Measurements from ENCODE around the gene CHI3L2. TPM values are rescaled to one million over a fixed set of nuclear protein-coding genes. Genes with fewer than 3 reads are reported as not detected.

CHI3L2 gene
- total RNA-seq, 1 experiment from 2014 or later: 0.61 TPM

- TF ChIP-seq, protein P1, sequence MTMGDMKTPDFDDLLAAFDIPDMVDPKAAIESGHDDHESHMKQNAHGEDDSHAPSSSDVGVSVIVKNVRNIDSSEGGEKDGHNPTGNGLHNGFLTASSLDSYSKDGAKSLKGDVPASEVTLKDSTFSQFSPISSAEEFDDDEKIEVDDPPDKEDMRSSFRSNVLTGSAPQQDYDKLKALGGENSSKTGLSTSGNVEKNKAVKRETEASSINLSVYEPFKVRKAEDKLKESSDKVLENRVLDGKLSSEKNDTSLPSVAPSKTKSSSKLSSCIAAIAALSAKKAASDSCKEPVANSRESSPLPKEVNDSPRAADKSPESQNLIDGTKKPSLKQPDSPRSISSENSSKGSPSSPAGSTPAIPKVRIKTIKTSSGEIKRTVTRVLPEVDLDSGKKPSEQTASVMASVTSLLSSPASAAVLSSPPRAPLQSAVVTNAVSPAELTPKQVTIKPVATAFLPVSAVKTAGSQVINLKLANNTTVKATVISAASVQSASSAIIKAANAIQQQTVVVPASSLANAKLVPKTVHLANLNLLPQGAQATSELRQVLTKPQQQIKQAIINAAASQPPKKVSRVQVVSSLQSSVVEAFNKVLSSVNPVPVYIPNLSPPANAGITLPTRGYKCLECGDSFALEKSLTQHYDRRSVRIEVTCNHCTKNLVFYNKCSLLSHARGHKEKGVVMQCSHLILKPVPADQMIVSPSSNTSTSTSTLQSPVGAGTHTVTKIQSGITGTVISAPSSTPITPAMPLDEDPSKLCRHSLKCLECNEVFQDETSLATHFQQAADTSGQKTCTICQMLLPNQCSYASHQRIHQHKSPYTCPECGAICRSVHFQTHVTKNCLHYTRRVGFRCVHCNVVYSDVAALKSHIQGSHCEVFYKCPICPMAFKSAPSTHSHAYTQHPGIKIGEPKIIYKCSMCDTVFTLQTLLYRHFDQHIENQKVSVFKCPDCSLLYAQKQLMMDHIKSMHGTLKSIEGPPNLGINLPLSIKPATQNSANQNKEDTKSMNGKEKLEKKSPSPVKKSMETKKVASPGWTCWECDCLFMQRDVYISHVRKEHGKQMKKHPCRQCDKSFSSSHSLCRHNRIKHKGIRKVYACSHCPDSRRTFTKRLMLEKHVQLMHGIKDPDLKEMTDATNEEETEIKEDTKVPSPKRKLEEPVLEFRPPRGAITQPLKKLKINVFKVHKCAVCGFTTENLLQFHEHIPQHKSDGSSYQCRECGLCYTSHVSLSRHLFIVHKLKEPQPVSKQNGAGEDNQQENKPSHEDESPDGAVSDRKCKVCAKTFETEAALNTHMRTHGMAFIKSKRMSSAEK (CRISPR knock-in tag; IDR thresholded peaks at IDR 0.05; ENCODE audit: borderline replicate concordance): no peak
- TF ChIP-seq HMGA2 (CRISPR knock-in tag; IDR thresholded peaks at IDR 0.05) (no peak), ELF4 (CRISPR knock-in tag; IDR thresholded peaks at IDR 0.05; ENCODE audit: low read depth) (no peak), MYBL2 (CRISPR knock-in tag; IDR thresholded peaks at IDR 0.05) (no peak), NR1H2 (CRISPR knock-in tag; IDR thresholded peaks at IDR 0.05) (no peak), HMGXB4 (CRISPR knock-in tag; IDR thresholded peaks at IDR 0.05) (no peak), NFATC4 (CRISPR knock-in tag; IDR thresholded peaks at IDR 0.05) (no peak), ETV6 (CRISPR knock-in tag; IDR thresholded peaks at IDR 0.05) (no peak), PRRX2 (CRISPR knock-in tag; IDR thresholded peaks at IDR 0.05) (no peak), ZBTB43 (CRISPR knock-in tag; IDR thresholded peaks at IDR 0.05) (no peak), ZBTB21 (CRISPR knock-in tag; IDR thresholded peaks at IDR 0.05; ENCODE audit: borderline replicate concordance) (no peak)
- TF ChIP-seq, protein P2, sequence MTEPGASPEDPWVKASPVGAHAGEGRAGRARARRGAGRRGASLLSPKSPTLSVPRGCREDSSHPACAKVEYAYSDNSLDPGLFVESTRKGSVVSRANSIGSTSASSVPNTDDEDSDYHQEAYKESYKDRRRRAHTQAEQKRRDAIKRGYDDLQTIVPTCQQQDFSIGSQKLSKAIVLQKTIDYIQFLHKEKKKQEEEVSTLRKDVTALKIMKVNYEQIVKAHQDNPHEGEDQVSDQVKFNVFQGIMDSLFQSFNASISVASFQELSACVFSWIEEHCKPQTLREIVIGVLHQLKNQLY (CRISPR knock-in tag; IDR thresholded peaks at IDR 0.05): no peak
- TF ChIP-seq, protein P3, sequence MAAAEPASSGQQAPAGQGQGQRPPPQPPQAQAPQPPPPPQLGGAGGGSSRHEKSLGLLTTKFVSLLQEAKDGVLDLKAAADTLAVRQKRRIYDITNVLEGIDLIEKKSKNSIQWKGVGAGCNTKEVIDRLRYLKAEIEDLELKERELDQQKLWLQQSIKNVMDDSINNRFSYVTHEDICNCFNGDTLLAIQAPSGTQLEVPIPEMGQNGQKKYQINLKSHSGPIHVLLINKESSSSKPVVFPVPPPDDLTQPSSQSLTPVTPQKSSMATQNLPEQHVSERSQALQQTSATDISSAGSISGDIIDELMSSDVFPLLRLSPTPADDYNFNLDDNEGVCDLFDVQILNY (CRISPR knock-in tag; IDR thresholded peaks at IDR 0.05): no peak
Observed at GRCh38 chr1:111184663-111185062, 42.9 kb upstream of the CHI3L2 start (continued).

GRCh38 chr1:111190931-111191451 lies 36.5 kb upstream of the CHI3L2 start:
- Mint-ChIP-seq H3K27me3 (ENCODE audit: low read depth) (no peaks in the 10 kb centered on the region; the same call in 1 of the 2 replicates), H3K36me3 (peaks cover 13% of the 10 kb centered on the region), H3K4me3 (no peak overlapping the region), H3K4me1 (peaks cover 12% of the 10 kb centered on the region), H3K9me3 (no peaks in the 10 kb centered on the region), H3K27ac (no peak overlapping the region)
- DNase-seq (ENCODE audit: low spot score) (no peak), ATAC-seq (no peak)
- ChIA-PET CTCF (no interaction called here), POLR2A (no interaction called here)
- TF ChIP-seq FOXP4 (CRISPR knock-in tag; IDR thresholded peaks at IDR 0.05) (no peak), ZNF423 (CRISPR knock-in tag; IDR thresholded peaks at IDR 0.05) (no peak), IRF1 (CRISPR knock-in tag; IDR thresholded peaks at IDR 0.05) (no peak), ZNF416 (CRISPR knock-in tag; IDR thresholded peaks at IDR 0.05) (no peak), ESRRA (CRISPR knock-in tag; IDR thresholded peaks at IDR 0.05; ENCODE audit: borderline replicate concordance) (no peak), JUN (CRISPR knock-in tag; IDR thresholded peaks at IDR 0.05) (no peak)
- TF ChIP-seq, protein P3 (CRISPR knock-in tag; IDR thresholded peaks at IDR 0.05): no peak
- TF ChIP-seq, protein P4, sequence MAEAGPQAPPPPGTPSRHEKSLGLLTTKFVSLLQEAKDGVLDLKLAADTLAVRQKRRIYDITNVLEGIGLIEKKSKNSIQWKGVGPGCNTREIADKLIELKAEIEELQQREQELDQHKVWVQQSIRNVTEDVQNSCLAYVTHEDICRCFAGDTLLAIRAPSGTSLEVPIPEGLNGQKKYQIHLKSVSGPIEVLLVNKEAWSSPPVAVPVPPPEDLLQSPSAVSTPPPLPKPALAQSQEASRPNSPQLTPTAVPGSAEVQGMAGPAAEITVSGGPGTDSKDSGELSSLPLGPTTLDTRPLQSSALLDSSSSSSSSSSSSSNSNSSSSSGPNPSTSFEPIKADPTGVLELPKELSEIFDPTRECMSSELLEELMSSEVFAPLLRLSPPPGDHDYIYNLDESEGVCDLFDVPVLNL (CRISPR knock-in tag; IDR thresholded peaks at IDR 0.05; ENCODE audit: borderline replicate concordance, low read depth): no peak
- TF ChIP-seq, protein P5, sequence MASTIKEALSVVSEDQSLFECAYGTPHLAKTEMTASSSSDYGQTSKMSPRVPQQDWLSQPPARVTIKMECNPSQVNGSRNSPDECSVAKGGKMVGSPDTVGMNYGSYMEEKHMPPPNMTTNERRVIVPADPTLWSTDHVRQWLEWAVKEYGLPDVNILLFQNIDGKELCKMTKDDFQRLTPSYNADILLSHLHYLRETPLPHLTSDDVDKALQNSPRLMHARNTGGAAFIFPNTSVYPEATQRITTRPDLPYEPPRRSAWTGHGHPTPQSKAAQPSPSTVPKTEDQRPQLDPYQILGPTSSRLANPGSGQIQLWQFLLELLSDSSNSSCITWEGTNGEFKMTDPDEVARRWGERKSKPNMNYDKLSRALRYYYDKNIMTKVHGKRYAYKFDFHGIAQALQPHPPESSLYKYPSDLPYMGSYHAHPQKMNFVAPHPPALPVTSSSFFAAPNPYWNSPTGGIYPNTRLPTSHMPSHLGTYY (CRISPR knock-in tag; IDR thresholded peaks at IDR 0.05): no peak

Measured in WTC11 (cell line).